Medulla oblongata (tissue), 1 donor: ENCODE measurements around the gene HEATR3.

Experiments
- DNase-seq: peaks from one replicate; pipeline ENCODE4 v3.0.0-alpha.2; 2015; ENCODE audit errors: extremely low spot score

Gene HEATR3, protein sequence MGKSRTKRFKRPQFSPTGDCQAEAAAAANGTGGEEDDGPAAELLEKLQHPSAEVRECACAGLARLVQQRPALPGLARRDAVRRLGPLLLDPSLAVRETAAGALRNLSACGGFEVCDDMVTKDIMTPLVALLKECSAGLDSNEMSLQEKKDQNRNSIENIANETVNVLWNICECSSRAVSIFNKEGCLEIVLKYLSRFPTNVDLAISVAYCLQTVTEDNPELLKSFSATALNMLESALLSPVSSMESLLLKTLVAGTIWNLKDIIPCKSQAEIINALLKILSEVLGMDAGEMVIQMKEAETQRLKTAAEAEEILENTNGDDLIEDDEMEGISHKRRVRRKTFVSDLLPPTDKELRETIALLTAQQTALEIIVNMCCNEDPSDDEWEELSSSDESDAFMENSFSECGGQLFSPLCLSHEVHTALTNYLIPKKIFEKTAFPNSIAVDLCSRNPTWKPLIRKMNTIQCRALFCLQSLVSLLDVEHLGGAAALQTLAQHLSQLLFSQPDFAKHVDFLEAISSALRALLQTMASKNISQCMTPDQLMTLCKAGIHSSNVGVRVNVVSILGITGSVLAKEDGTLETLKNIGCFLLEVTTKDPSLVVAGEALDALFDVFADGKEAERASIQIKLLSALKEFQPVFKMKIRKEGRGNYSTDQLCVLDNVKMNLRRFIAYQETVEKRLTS

DNA sequence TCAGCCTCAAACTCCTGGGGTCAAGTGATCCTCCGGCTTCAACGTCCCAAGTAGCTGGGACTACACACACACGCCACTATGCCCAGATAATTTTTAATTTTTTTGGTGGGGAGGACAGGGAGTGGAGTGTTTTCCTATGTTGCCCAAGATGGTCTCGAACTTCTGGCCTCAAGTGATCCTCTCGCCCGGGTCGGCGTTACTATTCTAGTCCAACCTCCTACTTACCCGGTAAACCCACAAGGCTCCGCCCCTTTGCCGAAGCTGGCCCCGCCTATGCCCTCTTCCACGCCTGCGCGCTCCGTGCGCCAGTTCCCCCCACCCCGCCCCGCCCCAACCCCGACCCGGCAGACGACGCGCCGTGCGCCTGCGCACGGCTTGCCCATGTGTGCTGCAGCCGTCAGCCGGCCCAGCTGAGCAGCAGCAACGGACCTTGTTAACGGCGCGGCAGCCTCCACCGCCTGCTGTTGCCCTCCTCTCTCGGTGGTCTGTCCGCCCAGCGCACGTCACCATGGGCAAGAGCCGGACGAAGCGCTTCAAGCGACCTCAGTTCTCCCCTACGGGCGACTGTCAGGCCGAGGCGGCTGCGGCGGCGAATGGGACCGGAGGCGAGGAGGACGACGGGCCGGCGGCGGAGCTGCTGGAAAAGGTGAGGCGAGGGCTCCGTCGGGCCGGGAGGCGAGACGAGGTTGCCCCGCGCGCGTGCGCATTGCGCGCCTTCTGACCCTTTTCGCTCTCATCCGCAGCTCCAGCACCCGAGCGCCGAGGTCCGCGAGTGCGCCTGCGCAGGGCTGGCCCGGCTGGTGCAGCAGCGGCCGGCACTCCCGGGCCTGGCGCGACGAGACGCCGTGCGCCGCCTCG is at the start of gene HEATR3:
Gene HEATR3, plus strand, starts transcription at position 347 of the 858 bp plus-strand sequence. Its CDS starts 162 bp downstream, at position 509.
- peak; percentile 93 for DNase-seq

DNA sequence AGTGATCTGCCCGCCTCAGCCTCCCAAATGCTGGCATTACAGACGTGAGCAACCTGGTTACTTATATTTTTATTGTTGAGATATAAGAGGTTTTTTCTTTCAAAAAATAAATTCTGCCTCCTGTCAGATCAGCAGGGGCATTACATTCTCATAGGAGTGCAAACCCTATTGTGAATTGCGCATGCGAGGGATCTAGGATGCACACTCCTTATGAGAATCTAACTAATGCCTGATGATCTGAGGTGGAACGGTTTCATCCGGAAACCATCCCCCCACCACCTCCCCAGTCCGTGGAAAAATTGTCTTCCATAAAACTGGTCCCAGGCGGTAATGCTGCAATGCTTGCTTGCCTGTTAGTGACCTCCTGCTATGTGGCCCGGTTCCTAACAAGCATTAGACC is 48.2 kb upstream of the HEATR3 start:
- DNase-seq = no peak

DNA sequence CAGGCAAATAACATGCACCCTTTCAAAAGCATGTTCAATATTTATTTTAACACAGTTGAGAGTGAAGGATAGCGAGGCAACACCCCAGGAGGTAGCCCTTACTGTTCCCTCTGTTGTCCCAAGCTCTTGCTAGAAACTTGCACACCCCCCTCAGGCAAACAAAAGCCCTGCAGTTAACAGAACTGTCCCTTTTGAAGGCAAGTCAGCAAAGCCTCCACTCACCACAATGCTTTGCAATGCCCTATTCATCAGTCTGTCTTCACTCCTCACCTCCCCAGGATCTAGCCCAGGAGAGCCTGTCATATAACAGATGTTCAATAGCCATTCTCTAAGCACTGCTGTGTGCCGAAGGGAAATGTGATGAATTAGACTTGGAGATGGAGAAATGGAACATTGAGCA is 44.2 kb upstream of the HEATR3 start:
- no peak for DNase-seq

DNA sequence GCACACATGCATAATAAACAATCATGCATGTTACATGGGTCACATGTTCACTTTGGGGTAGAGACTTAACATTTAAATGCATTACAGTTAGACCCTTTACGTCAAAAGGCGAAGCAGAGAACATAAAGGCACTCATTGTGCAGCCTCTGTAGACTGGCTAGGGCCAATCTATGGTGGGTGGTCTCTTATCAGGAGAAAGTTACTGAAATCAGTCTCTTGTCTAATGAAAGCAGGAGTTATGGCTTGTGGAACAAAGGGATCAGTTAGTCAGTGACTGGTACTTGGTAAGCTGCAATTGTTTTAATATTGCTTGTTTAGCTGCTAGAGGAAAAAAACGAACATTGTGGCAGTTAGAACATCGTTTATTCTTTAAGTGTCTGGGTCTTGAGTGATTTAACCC is 42.1 kb upstream of the HEATR3 start:
- DNase-seq = no peak

DNA sequence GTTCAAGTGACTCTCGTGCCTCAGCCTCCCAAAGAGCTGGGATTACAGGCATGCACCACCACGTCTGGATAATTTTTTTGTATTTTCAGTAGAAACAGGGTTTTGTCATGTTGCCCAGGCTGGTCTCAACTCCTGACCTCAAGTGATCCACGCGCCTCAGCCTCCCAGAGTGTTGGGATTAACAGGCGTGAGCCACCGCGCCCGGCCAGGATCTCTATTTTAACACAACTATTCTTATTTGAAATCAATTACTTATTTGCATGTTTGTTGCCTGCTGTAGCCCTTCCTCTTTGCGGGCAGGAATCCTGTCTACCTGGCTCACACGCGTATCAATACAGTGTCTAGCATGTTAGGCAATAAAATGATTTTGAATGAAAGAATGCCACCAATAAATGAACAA is 41.6 kb upstream of the HEATR3 start:
- no peak for DNase-seq

DNA sequence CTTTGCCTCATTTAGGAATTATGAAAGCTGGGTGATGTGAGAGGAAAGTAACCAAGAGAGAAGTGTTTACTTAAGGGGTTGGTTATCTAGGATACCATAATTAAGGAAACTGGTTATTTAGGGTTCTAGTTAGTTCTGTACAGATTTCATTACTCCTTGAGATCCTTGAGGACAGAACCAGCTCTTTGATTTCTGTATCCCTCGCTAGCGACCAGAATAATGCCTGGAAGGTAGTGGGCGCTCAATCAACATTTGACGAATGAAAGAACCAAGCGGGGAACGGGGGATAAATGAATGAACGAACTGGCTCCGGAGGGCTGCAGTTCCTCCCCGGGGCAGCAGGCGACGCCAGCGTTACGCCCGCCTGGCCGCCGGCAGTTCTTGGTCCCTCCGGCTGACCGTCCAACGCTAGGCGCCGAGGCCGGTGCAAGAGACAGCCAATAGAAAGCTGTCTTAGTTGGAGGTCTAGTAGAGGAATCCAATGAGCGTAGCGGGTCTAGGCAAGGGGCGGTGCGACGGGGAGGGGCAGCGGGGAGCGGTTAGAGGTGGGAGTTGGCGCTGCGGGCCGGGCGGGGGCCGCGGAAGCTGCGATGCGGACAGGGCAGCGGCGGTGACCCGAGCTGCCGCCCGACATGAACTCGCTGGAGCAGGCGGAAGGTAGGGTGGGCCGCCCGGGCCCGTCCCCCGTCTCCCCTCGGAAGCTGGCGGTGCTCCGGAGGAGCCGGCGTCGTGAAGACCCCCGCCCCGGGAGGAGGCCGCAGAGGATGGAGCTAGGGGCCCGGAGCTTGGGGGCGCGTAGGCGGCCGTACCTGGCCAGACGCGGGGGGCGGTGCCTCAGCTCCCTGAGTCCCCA is 40.9 kb upstream of the HEATR3 start, which contains the start of gene CNEP1R1:
Gene CNEP1R1, plus strand, starts transcription at position 542 of the 853 bp plus-strand sequence. Its CDS starts 91 bp downstream, at position 633.
- peak; percentile 98 for DNase-seq

DNA sequence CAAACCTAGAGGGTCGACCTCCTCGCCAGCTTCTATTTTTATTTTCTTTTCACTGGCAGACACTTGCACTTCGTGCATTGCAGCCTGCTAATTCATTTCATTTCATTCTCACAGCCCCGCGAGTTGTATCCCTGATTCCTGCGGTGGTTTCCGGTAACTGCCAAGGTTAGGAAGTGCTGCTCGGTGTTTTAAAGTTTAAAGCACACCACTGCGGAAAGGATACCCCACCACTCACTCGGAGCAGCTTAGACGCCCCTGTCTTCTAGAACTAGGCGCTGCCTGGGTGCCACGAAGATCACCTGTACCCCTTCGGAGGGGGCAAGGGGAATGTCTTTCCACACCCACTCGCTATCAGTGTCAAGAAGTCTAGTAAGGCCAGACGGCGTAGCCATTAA is 40.2 kb upstream of the HEATR3 start:
- no peak for DNase-seq

DNA sequence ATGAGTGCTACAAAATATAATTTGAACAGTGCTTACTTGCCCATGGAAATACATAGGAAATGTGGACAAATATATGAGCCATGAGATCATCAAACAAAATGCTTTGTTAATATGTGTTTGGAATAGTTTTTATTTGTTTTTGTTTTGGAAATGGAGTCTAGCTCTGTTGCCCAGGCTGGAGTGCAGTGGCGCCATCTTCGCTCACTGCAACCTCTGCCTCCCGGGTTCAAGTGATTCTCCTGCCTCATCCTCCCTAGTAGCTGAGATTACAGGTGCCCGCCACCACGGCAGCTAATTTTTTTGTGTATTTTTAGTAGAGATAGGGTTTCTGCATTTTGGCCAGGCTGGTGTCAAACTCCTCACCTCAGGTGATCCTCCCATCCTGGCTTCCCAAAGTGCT is 37.9 kb upstream of the HEATR3 start:
- no peak for DNase-seq

DNA sequence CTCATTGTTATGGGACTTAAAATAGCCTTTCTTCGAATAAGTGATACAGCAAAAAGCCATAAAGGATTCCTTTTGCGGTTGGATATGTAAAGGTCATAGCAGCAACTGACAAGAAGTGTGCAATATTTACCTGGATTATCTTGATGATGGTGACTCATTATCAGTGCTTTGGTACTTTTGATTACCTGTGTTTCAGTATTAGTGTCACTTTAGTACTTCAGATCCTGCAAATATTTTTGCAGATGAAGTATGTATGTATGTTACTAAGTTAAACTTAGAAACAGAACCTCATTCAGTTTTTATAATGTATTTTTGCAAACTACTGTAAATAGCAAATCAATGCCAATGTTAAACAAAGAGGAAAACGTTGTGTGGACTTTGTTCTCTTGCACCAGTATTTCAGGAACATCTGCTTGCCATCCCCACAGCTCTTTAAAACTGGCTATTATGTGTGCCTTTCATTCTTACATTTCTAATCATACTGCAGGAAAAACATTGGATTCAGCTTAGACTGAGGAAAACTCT is 30.2 kb upstream of the HEATR3 start:
- DNase-seq = no peak

DNA sequence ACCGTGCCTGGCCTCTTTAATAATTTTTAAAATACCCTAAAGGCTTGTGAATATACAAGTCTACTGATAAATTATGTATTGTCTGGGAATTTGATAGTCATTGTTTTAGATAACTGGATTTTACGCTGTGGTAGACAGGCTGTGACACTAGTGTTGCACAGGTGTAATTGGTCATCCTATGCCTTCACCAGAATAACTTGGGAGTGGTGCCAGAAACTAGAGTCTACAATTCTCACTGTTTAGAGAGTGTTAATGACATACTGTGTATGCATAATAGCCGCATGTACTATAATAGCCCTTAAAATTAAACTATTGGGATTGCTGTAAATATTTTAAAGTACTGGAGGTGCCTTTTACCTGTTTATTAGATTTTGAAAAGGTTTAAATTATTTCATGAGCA is 29.3 kb upstream of the HEATR3 start:
- no peak for DNase-seq

DNA sequence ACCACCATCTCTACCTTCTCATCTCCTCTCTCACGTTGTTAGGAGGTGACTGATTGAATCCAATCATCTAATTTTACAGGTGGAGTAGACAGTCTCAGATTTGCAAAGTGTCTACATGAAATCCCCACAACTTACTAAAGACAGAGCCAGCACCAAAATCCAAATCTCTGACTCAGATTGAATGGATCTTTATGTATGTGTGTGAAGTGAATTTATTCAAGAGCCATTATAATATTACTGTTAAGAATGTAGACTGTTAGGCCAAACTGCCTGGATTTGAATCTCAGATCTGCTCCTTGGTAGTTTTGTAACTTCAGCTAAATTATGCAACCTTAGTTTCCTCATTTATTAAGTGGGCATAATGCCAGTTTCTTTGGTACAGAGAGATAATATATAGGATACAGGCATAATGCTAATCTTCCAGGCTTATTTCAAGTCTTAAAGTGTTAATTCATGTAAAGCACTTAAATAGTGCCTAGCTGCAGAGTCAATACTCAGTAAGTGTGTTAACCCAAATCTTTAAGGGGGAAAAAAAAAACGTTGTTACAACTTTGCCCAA is 28.0 kb upstream of the HEATR3 start:
- DNase-seq = no peak

DNA sequence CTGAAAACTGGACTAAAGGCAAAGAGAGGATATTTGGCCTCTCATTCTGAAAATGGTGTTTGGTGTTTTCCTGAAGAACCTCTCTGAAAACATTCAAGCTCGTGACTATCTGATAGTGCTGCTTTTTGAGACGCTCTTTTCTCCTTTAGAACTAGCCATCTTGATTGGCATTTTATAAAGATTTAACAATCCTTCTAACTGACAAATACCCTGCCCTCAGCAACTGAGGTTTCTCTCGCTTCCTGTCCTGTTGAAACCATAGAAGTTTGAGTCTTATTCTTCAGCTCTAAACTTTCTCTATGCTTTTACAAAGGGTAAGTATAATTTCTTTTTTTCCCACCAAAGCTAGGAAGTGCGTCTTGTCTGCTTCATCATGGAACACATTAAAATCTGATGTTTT is 27.5 kb upstream of the HEATR3 start:
- DNase-seq = no peak

DNA sequence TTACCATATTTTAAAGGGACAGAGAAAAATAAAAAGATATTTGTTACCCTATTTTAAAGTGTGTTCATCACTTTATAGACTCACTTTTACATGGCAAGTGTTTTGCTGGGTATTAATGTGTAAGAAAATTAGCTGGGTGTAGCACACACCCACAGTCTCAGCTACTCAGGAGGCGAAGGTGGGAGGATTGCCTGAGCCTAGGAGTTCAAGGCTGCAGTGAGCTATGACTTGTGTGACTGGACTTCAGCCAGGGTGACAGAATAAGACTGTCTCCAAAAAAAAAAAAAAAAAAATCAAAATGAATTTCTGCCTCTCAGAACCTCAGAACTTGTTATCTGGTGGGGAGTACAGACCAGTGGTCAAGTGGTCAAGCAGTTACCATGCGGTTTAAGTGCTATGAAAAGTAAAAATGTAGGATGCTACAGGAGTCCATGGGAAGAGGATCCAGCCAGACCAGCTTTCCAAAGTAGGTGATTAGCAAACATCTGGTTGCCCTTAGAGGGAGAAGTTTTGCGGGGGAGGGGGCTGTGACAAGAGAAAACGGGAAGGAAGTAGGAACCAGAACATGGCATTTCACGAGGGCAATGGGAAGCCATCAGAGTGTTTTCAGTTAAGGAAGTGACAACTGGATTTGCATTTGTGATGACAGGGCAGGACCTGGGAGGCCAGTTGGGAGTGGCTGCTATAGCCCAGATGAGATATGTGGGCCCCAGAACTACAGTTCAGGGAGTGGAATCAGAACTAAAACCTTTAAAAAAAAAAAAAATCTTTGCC is 26.8 kb upstream of the HEATR3 start:
- DNase-seq = peak; percentile 86

DNA sequence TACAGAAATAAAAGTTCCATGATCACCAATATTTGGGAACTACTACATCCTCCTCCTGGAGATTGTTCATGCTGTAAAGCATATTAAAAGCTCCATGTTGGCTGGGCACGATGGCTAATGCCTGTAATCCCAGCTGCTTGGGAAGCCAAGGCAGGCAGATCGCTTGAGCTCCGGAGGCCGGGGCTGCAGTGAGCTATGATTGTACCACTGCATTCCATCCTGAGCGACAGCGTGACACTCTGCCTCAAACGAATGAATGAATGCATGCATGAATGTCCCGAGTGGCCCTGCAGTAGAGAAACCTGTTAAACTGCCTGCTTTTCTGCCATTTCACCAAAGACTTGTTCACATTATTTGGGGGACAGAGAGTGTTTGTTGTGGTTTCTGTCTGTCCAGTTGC is 25.8 kb upstream of the HEATR3 start:
- no peak for DNase-seq

DNA sequence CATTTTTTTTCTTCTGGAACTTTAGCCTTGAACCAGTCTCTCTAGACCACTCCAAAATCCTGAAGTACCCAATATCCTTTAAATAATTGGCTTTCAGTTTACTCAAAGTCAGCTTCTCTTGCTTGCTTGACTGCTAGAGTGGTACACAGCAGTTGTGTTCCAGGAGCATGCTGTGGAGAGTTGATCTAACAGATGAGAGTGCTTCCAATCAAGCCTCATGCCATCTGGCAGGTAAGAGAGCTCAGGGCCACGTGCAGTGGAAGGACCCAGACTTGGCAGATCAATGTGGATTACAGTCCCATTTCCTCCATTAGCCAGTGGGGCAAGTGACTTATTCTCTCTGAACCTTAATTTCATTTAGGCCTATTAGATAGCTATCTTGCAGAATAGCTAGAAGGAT is 25.1 kb upstream of the HEATR3 start:
- DNase-seq = no peak

DNA sequence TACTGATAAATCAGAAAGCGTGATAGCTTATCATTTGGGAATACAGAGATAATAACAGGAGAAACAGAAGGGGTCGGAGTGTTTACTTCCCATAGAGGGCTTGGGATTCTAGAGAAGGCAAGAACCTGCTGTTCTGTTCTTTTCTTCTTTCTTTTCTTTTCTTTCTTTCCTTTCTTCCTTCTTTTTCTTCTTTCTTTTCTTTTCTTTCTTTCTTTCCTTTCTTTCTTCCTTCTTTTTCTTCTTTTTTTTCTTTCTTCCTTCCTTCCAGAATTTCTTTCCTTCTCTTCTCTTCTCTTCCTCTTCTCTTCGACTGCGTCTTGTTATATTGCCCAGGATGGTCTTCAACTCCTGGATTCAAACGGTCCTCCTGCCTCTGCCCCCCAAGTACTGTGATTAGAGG is 22.4 kb upstream of the HEATR3 start:
- no peak for DNase-seq

DNA sequence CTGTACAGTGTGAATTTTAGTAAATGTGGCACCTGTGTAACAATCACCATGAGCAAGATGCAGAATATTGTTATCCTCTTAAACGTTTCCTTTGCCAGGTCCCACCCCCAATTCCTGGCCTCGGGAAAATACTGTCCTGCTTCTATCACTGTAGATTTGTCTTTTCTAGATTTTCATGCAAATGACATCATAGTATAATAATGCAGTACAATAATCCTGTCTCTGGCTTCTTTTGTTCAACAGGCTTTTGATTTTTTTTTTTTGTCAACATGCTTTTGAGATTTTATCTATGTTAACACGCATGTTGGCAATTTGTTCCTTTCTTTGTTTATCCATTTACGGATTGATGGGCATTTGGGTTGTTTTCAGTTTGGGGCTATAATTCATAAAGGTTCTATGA is 20.4 kb upstream of the HEATR3 start:
- no peak for DNase-seq

DNA sequence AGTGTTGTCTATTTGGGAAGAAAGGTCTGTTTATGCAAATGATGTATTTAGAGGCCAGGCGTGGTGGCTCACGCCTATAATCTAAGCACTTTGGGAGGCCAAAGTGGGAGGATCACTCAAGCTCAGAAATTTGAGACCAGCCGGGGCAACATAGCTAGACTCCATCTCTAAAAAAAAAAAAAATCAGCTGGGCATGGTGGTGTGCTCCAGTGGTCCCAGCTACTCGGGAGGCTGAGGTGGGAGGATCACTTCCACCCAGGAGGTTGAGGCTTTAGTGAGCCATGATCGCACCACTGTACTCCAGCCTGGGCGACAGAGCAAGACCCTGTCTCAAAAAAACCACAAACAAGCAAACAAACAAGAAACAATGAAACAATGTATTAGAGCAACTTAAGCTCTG is 18.9 kb upstream of the HEATR3 start:
- no peak for DNase-seq

DNA sequence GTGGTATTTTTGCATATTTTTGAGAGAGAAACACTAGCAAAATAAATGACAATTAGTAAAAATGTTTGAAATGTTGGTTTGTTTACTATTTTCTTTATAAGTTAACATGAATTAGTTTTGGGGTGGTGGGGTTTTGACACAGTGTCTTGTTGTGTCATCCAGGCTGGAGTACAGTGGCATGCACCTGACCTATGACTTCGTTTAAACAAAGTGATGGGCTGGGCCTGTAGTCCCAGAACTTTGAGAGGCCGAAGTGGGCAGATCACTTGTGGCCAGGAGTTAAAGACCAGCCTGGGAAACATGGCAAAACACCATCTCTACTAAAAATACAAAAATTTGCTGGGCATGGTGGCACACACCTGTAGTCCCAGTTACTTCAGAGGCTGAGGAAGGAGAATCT is 17.9 kb upstream of the HEATR3 start:
- DNase-seq = no peak

DNA sequence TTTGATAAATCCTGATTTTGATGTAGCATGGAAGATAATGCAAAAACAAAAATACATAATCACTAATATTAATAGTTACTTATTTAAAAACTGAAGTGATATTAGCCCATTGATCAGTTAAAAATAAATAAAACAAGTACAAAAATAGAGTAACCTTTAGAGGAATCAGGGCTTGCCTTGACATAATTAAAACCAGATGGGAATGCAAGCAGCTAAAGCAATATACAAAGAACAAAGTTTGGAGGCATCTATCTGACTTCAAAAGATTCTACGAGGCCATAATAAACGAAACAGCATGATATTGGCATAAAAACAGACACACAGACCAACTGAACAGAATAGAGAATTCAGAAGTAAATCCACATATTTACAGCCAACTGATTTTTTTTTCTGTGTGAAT is 15.0 kb upstream of the HEATR3 start:
- no peak for DNase-seq
